Prostate gland (tissue), 2 donors: ENCODE results near the gene STAT2. TPM values are rescaled to one million over a fixed set of nuclear protein-coding genes. Genes with fewer than 3 reads are reported as not detected.
"Not testable (repeated sequence)": the region's sequence is repeated elsewhere in the genome, so short reads cannot be mapped to it uniquely, and the experiment has no call there.

Source experiments
- DNase-seq: peaks from one replicate; pipeline ENCODE4 v3.0.0-alpha.2; 2019; ENCODE audit warnings: low spot score
- H3K27ac ChIP-seq, 2 donors: fragments of 200-600 bp; sonication (generic); 2 replicates each; pipeline ENCODE4 v1.5.1; 2017 to 2019
- H3K27me3 ChIP-seq: fragments of 200-600 bp; sonication (generic); replicated peaks from 2 replicates; pipeline ENCODE4 v1.5.1; 2019; ENCODE audit not compliant: insufficient read depth
- H3K36me3 ChIP-seq, 2 donors: fragments of 200-600 bp; sonication (generic); 1 replicate in 1 of 2; 2 replicates in 1 of 2; pipeline versions ENCODE4 v1.5.1 to v1.8.1; 2017 to 2019
- H3K4me1 ChIP-seq: fragments of 200-600 bp; sonication (generic); replicated peaks from 2 replicates; pipeline ENCODE4 v1.5.1; 2019
- H3K4me3 ChIP-seq, 2 donors: fragments of 200-600 bp; sonication (generic); 2 replicates each; pipeline ENCODE4 v1.5.1; 2017 to 2019
- H3K9me3 ChIP-seq: fragments of 200-600 bp; sonication (generic); 2 replicates; pipeline ENCODE4 v1.5.1; 2017
- POLR2A ChIP-seq: fragments of 450-650 bp; IDR thresholded peaks from one replicate; pipeline ENCODE4 v1.6.1; 2016; ENCODE audit warnings: antibody characterized with exemption, mild to moderate bottlenecking
- POLR2AphosphoS5 ChIP-seq: sonication (generic); formaldehyde crosslinking; IDR thresholded peaks from one replicate; pipeline ENCODE4 v1.6.1; 2017; ENCODE audit warnings: antibody characterized with exemption
- WGBS: methylation state at CpG from one replicate; pipeline ENCODE4 v1.1.5; 2018; 5-methylcytosine and 5-hydroxymethylcytosine counted together
- intact Hi-C: fragments of 100-400 bp; cut with DNase I; formaldehyde crosslinking; loops from one replicate; pipeline ENCODE4 v1.14.2; 2022
- total RNA-seq, 2 donors: library from RNA; depleted of rRNA; stranded (reverse); fragments of >200 nt; gene quantifications; one replicate each; pipeline ENCODE4 v1.1.0, GENCODE V29; 2016
- TF ChIP-seq, protein P1 (sequence below), 4 experiments: fragments of 200-600 bp in 2 of 4; fragments of 450-650 bp in 2 of 4; sonication (generic) in 2 of 4; IDR thresholded peaks; 1 replicate in 3 of 4; 2 replicates in 1 of 4; pipeline ENCODE4 v1.5.1; 2016 to 2019; ENCODE audit warnings: antibody characterized with exemption in 4 of 4, mild to moderate bottlenecking in 2 of 4, moderate library complexity in 2 of 4

STAT2 gene
- total RNA-seq, 2 donors from 2014 or later: 99.8 to 128 TPM

DNA sequence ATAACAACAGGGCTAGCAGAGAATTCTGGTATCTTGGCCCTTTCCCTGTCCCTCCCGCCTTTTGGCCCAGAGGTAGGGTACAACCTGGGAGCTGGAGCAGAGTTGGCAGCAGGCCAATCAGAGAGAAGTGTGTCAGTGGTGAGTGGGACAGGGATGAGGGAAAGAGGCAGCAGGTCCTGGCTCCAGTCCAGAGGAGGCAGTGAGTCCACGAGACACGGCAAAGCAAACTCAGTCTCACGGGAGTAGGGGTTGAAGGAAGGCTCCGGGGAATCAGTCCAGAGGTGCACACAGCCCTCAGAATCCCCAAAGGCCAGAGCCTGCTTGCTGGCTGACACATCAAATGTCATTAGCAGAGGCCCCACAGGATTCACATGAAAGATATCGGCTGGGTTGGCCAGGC is 33.4 kb downstream of the STAT2 start:
- Histone ChIP-seq H3K27ac (no peak overlapping the region), H3K4me3 (no peak overlapping the region), H3K4me1 (no peaks in the 10 kb centered on the region), H3K36me3 (peaks cover 12 to 21% of the 10 kb centered on the region in 2 donors), H3K27me3 (no peaks in the 10 kb centered on the region), H3K9me3 (no peaks in the 10 kb centered on the region)
- no peak for TF ChIP-seq POLR2AphosphoS5
- TF ChIP-seq POLR2A: no peak
- TF ChIP-seq, protein P1, sequence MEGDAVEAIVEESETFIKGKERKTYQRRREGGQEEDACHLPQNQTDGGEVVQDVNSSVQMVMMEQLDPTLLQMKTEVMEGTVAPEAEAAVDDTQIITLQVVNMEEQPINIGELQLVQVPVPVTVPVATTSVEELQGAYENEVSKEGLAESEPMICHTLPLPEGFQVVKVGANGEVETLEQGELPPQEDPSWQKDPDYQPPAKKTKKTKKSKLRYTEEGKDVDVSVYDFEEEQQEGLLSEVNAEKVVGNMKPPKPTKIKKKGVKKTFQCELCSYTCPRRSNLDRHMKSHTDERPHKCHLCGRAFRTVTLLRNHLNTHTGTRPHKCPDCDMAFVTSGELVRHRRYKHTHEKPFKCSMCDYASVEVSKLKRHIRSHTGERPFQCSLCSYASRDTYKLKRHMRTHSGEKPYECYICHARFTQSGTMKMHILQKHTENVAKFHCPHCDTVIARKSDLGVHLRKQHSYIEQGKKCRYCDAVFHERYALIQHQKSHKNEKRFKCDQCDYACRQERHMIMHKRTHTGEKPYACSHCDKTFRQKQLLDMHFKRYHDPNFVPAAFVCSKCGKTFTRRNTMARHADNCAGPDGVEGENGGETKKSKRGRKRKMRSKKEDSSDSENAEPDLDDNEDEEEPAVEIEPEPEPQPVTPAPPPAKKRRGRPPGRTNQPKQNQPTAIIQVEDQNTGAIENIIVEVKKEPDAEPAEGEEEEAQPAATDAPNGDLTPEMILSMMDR (IDR thresholded peaks at IDR 0.05): no peak
- intact Hi-C loops: no loop called here
- no peak for DNase-seq
- 85% methylated on average over 6 of the region's 6 CpGs for WGBS

DNA sequence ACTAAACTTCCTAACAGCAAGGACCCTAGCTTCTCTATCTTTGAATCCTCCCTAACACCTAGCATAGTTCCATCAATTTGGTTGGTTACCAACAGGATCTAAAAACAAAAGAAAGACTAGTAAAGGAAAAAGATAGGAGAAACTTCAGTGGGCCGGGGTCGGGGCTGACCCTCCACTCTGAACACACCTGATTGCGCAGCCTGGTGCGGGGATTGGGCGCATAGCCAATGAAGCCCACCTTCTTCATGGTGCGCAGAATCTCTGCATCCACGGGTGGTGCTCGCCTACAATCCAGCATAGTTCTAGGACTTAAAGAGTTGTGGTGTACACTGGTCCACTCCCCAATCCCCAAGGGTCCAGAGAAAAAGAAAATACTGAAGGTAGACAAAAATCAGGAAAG is 33.8 kb downstream of the STAT2 start:
- intact Hi-C loops: no loop called here
- DNase-seq: no peak
- Histone ChIP-seq H3K9me3 (no peaks in the 10 kb centered on the region), H3K27ac (no peak overlapping the region), H3K4me3 (no peak overlapping the region), H3K27me3 (no peaks in the 10 kb centered on the region), H3K4me1 (no peaks in the 10 kb centered on the region), H3K36me3 (peaks cover 12 to 21% of the 10 kb centered on the region in 2 donors)
- TF ChIP-seq POLR2AphosphoS5 (no peak), POLR2A (no peak)
- TF ChIP-seq, protein P1 (IDR thresholded peaks at IDR 0.05): no peak
- WGBS: 94% methylated on average over 8 of the region's 8 CpGs

DNA sequence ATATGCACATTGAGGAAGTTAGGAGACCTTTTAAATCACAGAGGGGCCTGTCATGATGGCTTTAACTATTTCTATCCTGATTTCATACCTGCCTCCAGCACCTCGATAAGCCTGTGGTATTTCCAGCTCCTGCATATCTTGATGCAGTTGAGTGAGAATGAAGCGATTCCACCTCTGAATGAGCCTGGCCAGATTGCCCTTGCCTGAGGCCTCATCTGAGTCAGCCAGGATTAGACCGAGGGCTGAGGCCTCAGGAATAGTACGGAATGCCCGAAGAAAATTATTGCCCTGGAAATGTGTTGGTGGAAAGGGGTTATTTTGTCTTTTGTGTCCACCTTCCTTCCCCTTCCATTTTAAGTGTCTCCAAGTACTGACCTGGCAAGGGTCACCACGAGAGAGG is 35.7 kb downstream of the STAT2 start:
- Histone ChIP-seq H3K4me3 (no peak overlapping the region), H3K27ac (no peak overlapping the region), H3K4me1 (no peaks in the 10 kb centered on the region), H3K27me3 (no peaks in the 10 kb centered on the region), H3K36me3 (peaks cover 12 to 26% of the 10 kb centered on the region in 2 donors), H3K9me3 (no peaks in the 10 kb centered on the region)
- no peak for DNase-seq
- TF ChIP-seq, protein P1 (IDR thresholded peaks at IDR 0.05): no peak
- TF ChIP-seq POLR2A (no peak), POLR2AphosphoS5 (no peak)
- WGBS: 93% methylated on average over 6 of the region's 6 CpGs
- intact Hi-C loops: no loop called here

DNA sequence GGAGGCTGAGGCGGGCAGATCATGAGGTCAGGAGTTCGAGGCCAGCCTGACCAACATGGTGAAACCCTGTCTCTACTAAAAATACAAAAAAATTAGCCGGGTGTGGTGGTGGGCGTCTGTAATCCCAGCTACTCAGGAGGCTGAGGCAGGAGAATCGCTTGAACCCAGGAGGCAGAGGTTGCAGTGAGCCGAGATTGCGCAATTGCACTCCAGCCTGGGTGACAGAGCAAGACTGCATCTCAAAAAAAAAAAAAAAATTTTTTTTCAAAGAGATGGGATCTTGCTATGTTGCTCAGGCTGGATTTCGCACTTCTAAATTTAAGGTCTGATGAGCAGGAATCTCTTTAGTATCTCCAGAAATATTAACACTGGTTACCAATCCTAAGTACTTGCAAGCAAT is 38.3 kb downstream of the STAT2 start:
- DNase-seq, H3K9me3 ChIP-seq, H3K4me3 ChIP-seq, H3K27me3 ChIP-seq, H3K27ac ChIP-seq, intact Hi-C loops, H3K4me1 ChIP-seq: not testable (repeated sequence)
- 93% methylated on average over 8 of the region's 8 CpGs for WGBS
- H3K36me3 ChIP-seq: peaks cover 12 to 26% of the 10 kb centered on the region in 2 donors

DNA sequence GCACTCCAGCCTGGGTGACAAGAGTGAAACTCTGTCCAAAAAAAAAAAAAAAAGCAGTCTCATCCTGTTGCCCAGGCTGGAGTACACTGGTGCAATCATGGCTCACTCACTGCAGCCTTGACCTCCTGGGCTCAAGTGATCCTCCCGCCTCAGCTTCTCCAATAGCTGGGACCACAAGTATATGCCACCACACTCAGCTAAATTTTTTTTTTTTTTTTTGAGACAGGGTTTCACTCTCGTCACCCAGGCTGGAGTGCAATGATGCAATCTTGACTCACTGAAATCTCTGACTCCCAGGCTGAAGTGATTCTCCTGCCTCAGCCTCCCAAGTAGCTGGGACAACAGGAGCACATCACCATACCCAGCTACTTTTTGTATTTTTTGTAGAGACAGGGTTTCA is 38.9 kb downstream of the STAT2 start:
- WGBS: 84% methylated on average over 2 of the region's 2 CpGs
- intact Hi-C loops: no loop called here
- no peak for DNase-seq
- TF ChIP-seq POLR2A (no peak), POLR2AphosphoS5 (no peak)
- TF ChIP-seq, protein P1 (IDR thresholded peaks at IDR 0.05): no peak
- Histone ChIP-seq H3K27me3 (no peaks in the 10 kb centered on the region), H3K27ac (no peak overlapping the region), H3K36me3 (peaks cover 12 to 26% of the 10 kb centered on the region in 2 donors), H3K4me3 (no peak overlapping the region), H3K9me3 (no peaks in the 10 kb centered on the region), H3K4me1 (no peaks in the 10 kb centered on the region)
